ENCODE results near the gene PTPN1. TPM values are rescaled to one million over a fixed set of nuclear protein-coding genes. Genes with fewer than 3 reads are reported as not detected.
A peak's percentile ranks its signal among the peaks of the same experiment; 100 is the strongest.

PTPN1 gene
- 10 to 100 TPM; 20.7 to 26.7 (median 23.7) TPM for total RNA-seq

- DNase-seq (ENCODE audit: low spot score in 2 of 2) = peak; percentile 97
- Histone ChIP-seq H3K9me3 (no peaks in the 10 kb centered on the region), H3K27me3 (no peaks in the 10 kb centered on the region), H3K36me3 (no peaks in the 10 kb centered on the region), H3K4me3 (peak within 1 kb of the TSS; percentile 82 to 99 (median 90)), H3K27ac (peak within 1 kb of the TSS; percentile 81 to 94 (median 92)), H3K4me1 (peaks cover 0 to 48% (median 36%) of the 10 kb centered on the region in 4 donors)
- WGBS, 2 donors = 0 to 1% methylated on average over 22 to 64 of the region's 64 CpGs
- TF ChIP-seq POLR2A (IDR thresholded peaks at IDR 0.05) (peak; percentile 98 to 99), EP300 (IDR thresholded peaks at IDR 0.05) (peak; percentile 94 to 99), CTCF (IDR thresholded peaks at IDR 0.05) (peak in 2 of 5 experiments; percentile 44 to 67)
Observed at GRCh38 chr20:50509923-50510705, at the start of gene PTPN1. TSS of gene PTPN1 (plus strand) at chr20:50510383. CDS start at chr20:50510528, 145 bp downstream.

GRCh38 chr20:50460608-50461267 is 49.4 kb upstream of the PTPN1 start:
- H3K36me3 ChIP-seq = no peaks in the 10 kb centered on the region
- DNase-seq (ENCODE audit: low spot score in 2 of 2) = peak; percentile 89 to 95
- TF ChIP-seq EP300 (IDR thresholded peaks at IDR 0.05) (peak; percentile 13 to 83), POLR2A (IDR thresholded peaks at IDR 0.05) (no peak), CTCF (IDR thresholded peaks at IDR 0.05) (peak; percentile 86 to 99 (median 95))
- peaks cover 0 to 38% (median 7%) of the 10 kb centered on the region in 4 donors for H3K4me1 ChIP-seq
- H3K9me3 ChIP-seq = no peaks in the 10 kb centered on the region
- H3K27me3 ChIP-seq = no peaks in the 10 kb centered on the region
- H3K27ac ChIP-seq = peak overlapping the region; percentile 49 to 80 (median 52)
- H3K4me3 ChIP-seq = no peak overlapping the region
- WGBS, 2 donors = 20 to 30% methylated on average over 11 to 13 of the region's 13 CpGs

- no peak for DNase-seq (ENCODE audit: low spot score in 2 of 2)
- Histone ChIP-seq H3K9me3 (no peaks in the 10 kb centered on the region), H3K4me1 (peaks cover 0 to 26% (median 7%) of the 10 kb centered on the region in 4 donors), H3K27me3 (no peaks in the 10 kb centered on the region), H3K4me3 (no peak overlapping the region), H3K36me3 (no peaks in the 10 kb centered on the region), H3K27ac (peak overlapping the region in 3 of 4 donors; percentile 51 to 80 (median 68))
- TF ChIP-seq CTCF (IDR thresholded peaks at IDR 0.05) (no peak), POLR2A (IDR thresholded peaks at IDR 0.05) (no peak), EP300 (IDR thresholded peaks at IDR 0.05) (peak; percentile 48 to 59)
- WGBS, 2 donors = 66 to 74% methylated on average over 10 of the region's 10 CpGs
Observed at GRCh38 chr20:50462093-50462690, 48.0 kb upstream of the PTPN1 start.

GRCh38 chr20:50464026-50464724 is 46.0 kb upstream of the PTPN1 start:
- H3K27me3 ChIP-seq = no peaks in the 10 kb centered on the region
- DNase-seq (ENCODE audit: low spot score in 2 of 2) = no peak
- peaks cover 0 to 25% (median 7%) of the 10 kb centered on the region in 4 donors for H3K4me1 ChIP-seq
- 22 to 23% methylated on average over 17 to 20 of the region's 21 CpGs for WGBS, 2 donors
- TF ChIP-seq POLR2A (IDR thresholded peaks at IDR 0.05) (no peak), CTCF (IDR thresholded peaks at IDR 0.05) (peak; percentile 73 to 95 (median 79))
- peak overlapping the region in 1 of 4 donors; percentile 26 for H3K27ac ChIP-seq
- no peak overlapping the region for H3K4me3 ChIP-seq
- no peaks in the 10 kb centered on the region for H3K36me3 ChIP-seq
- H3K9me3 ChIP-seq = no peaks in the 10 kb centered on the region
